Heart left ventricle (tissue), 13 donors: ENCODE measurements around the gene DOCK3.

Source experiments
- CTCF ChIP-seq, 12 donors: fragments of 200-600 bp; sonication (generic) in 4 of 12; IDR thresholded peaks; one replicate each; pipeline versions ENCODE4 v1.5.0 to v1.8.0; 2018 to 2022; ENCODE audit warnings: antibody characterized with exemption in 12 of 12, mild to moderate bottlenecking in 5 of 12
- POLR2A ChIP-seq, 2 donors: fragments of 450-650 bp; IDR thresholded peaks; one replicate each; pipeline ENCODE4 v1.6.1; 2017; ENCODE audit warnings: antibody characterized with exemption in 2 of 2, mild to moderate bottlenecking in 2 of 2, moderate library complexity in 2 of 2
- donor health status: ischemic (EF 13 %, LVEDD 7.1; RV severe dilation, severe dysfunction).
- donor health status: DM: no; HTN: yes; CAD: no.
- donor health status: DM: no; HTN: no; CAD: no.
- donor health status: ischemic (EF 25% LVEDD 6.9; RV normal size, moderate dysfunction).
- donor health status: ischemic (EF 25% LVEDD 5.7; RV mildly dilated, moderate dysfunction).
- donor health status: ischemic (EF 35%, LVEDD 5.7; RV mildly dilated, moderate dysfunction).
- donor health status: nonischemic (EF 11% LVEDD 7.7; RV severe dilation, severe dysfunction).
- donor health status: DM: yes; HTN: yes; CAD: no.
- donor health status: PGD.
- donor health status: ischemic (EF 29% LVEDD 5.4; RV normal size, mild dysfunction).
- donor health status: nonischemic (EF 23%, LVEDD 6.1; RV moderate dilation, normal function).

- no peak for TF ChIP-seq CTCF (IDR thresholded peaks at IDR 0.05)
- TF ChIP-seq POLR2A (IDR thresholded peaks at IDR 0.05), result no peak
Observed at GRCh38 chr3:50649451-50649931, 25.2 kb upstream of the DOCK3 start.
